K562 (cell line): ENCODE measurements around the gene FANCC. TPM values are rescaled to one million over a fixed set of nuclear protein-coding genes. Genes with fewer than 3 reads are reported as not detected.

ENCODE experiments used
- MEF2D ChIP-seq: conservative IDR thresholded peaks from 2 replicates; pipeline ENCODE4 v1.6.1; 2016; ENCODE audit warnings: low read depth, missing genetic modification characterization, missing compliant biosample characterization
- PKNOX1 ChIP-seq: fragments of 450-650 bp; IDR thresholded peaks from 2 replicates; pipeline ENCODE4 v1.6.1; 2016
- TCF7L2 ChIP-seq: fragments of 150-350 bp; IDR thresholded peaks from 2 replicates; pipeline ENCODE4 v1.6.1; 2016; ENCODE audit warnings: low read depth, mild to moderate bottlenecking, low read length, moderate library complexity
- ZBTB33 ChIP-seq: sonication (generic); formaldehyde crosslinking; IDR thresholded peaks from 2 replicates; pipeline ENCODE4 v1.8.1; 2023; ENCODE audit warnings: mild to moderate bottlenecking, missing genetic modification reagents
- ZFPM2 ChIP-seq: fragments of 250-450 bp; sonication (Bioruptor Pico); IDR thresholded peaks from 2 replicates; pipeline ENCODE4 v1.5.1; 2022; ENCODE audit warnings: mild to moderate bottlenecking
- ZNF609 ChIP-seq: sonication (generic); formaldehyde crosslinking; IDR thresholded peaks from 2 replicates; pipeline ENCODE4 v1.8.1; 2023; ENCODE audit warnings: missing genetic modification reagents, mild to moderate bottlenecking, borderline replicate concordance
- polyA plus RNA-seq, 8 experiments: library from polyadenylated mRNA; depleted of rRNA in 4 of 8; stranded (reverse) in 5 of 8; unstranded in 3 of 8; fragments of >200 nt; fragmentation: Nextera tagmentation in 2 of 8; fragmentation: Illumina TruSeq in 1 of 8; extraction: Ambion mirVana in 2 of 8; extraction: Trizol in 1 of 8; gene quantifications; 2 replicates each; pipeline versions ENCODE4 v1.2.1 to v1.2.3, GENCODE V29; 2011 to 2014; ENCODE audit warnings: inconsistent platforms in 1 of 8, missing spikeins in 1 of 8
- total RNA-seq, 7 experiments: library from RNA; depleted of rRNA in 6 of 7; stranded (reverse); fragments of >200 nt in 6 of 7; fragmentation: Illumina TruSeq in 2 of 7; extraction: Trizol in 2 of 7; gene quantifications; 2 replicates each; pipeline versions ENCODE4 v1.2.1 to v1.2.3, GENCODE V29; 2011 to 2021; ENCODE audit warnings: low replicate concordance in 1 of 7

Gene FANCC
- total and polyA plus RNA-seq, 9 of the 15 experiments (the other 6 are each of a cell fraction or from before 2014, with no cell fraction given) = 4.6 to 18.4 (median 14.2) TPM

- no peak for TF ChIP-seq ZNF609 (CRISPR knock-in tag)
- TF ChIP-seq ZFPM2 = no peak
- TF ChIP-seq ZBTB33 (CRISPR knock-in tag) = no peak
- TF ChIP-seq PKNOX1 = no peak
- TF ChIP-seq TCF7L2 = no peak
- no peak for TF ChIP-seq MEF2D
Observed at GRCh38 chr9:95273369-95274022, 44.0 kb downstream of the FANCC start (continued).
